ENCODE measurements around the gene LEP.

Gene LEP

GRCh38 chr7:128303643-128304042 is 62.6 kb downstream of the LEP start:
- no peaks in the 10 kb centered on the region for H3K79me2 ChIP-seq (ENCODE audit: low read length)
- H3K9me3 ChIP-seq (ENCODE audit: insufficient read depth, low read length) = no peaks in the 10 kb centered on the region
- TF ChIP-seq CTCF (IDR thresholded peaks at IDR 0.05; ENCODE audit: low read depth, low read length) (no peak), EZH2phosphoT487 (IDR thresholded peaks at IDR 0.05; ENCODE audit: low read depth) (no peak)
- no peak overlapping the region for H2AFZ ChIP-seq (ENCODE audit: low read depth, low read length)
- H3K4me2 ChIP-seq (ENCODE audit: low read length) = no peak overlapping the region
- H3K9ac ChIP-seq (ENCODE audit: low read length) = no peak overlapping the region
- no peaks in the 10 kb centered on the region for H4K20me1 ChIP-seq (ENCODE audit: insufficient read depth, low read length)
- no peaks in the 10 kb centered on the region for H3K27me3 ChIP-seq (ENCODE audit: low read depth, low read length)
- peaks cover 41% of the 10 kb centered on the region for H3K36me3 ChIP-seq (replicated peaks; ENCODE audit: low read depth, low read length)
- no peaks in the 10 kb centered on the region for H3K4me1 ChIP-seq (ENCODE audit: low read length)
- no peak overlapping the region for H3K27ac ChIP-seq (ENCODE audit: low read length)
- H3K4me3 ChIP-seq (ENCODE audit: low read length) = no peak overlapping the region

GRCh38 chr7:128304212-128304611 is 63.1 kb downstream of the LEP start:
- Histone ChIP-seq H2AFZ (ENCODE audit: low read depth, low read length) (no peak overlapping the region), H3K4me3 (ENCODE audit: low read length) (no peak overlapping the region), H3K4me2 (ENCODE audit: low read length) (no peak overlapping the region), H3K9ac (ENCODE audit: low read length) (no peak overlapping the region), H3K9me3 (ENCODE audit: insufficient read depth, low read length) (no peaks in the 10 kb centered on the region), H4K20me1 (ENCODE audit: insufficient read depth, low read length) (no peaks in the 10 kb centered on the region), H3K79me2 (ENCODE audit: low read length) (no peaks in the 10 kb centered on the region), H3K4me1 (ENCODE audit: low read length) (no peaks in the 10 kb centered on the region), H3K36me3 (replicated peaks; ENCODE audit: low read depth, low read length) (peaks cover 44% of the 10 kb centered on the region), H3K27ac (ENCODE audit: low read length) (no peak overlapping the region), H3K27me3 (ENCODE audit: low read depth, low read length) (no peaks in the 10 kb centered on the region)
- TF ChIP-seq EZH2phosphoT487 (IDR thresholded peaks at IDR 0.05; ENCODE audit: low read depth) = no peak
- TF ChIP-seq CTCF (IDR thresholded peaks at IDR 0.05; ENCODE audit: low read depth, low read length) = no peak

- TF ChIP-seq CTCF (IDR thresholded peaks at IDR 0.05; ENCODE audit: low read depth, low read length) (no peak), EZH2phosphoT487 (IDR thresholded peaks at IDR 0.05; ENCODE audit: low read depth) (no peak)
- H3K79me2 ChIP-seq (ENCODE audit: low read length) = no peaks in the 10 kb centered on the region
- H3K27ac ChIP-seq (ENCODE audit: low read length) = no peak overlapping the region
- no peak overlapping the region for H2AFZ ChIP-seq (ENCODE audit: low read depth, low read length)
- no peak overlapping the region for H3K4me2 ChIP-seq (ENCODE audit: low read length)
- H4K20me1 ChIP-seq (ENCODE audit: insufficient read depth, low read length) = no peaks in the 10 kb centered on the region
- H3K9ac ChIP-seq (ENCODE audit: low read length) = no peak overlapping the region
- peaks cover 64% of the 10 kb centered on the region for H3K36me3 ChIP-seq (replicated peaks; ENCODE audit: low read depth, low read length)
- H3K4me3 ChIP-seq (ENCODE audit: low read length) = no peak overlapping the region
- no peaks in the 10 kb centered on the region for H3K4me1 ChIP-seq (ENCODE audit: low read length)
- H3K9me3 ChIP-seq (ENCODE audit: insufficient read depth, low read length) = no peaks in the 10 kb centered on the region
- H3K27me3 ChIP-seq (ENCODE audit: low read depth, low read length) = no peaks in the 10 kb centered on the region
These were observed 66.0 kb downstream of the LEP start for GRCh38 chr7:128307061-128307460.
